SIG-M5 (cell line): ENCODE results near the gene GGA3.
A peak's percentile ranks its signal among the peaks of the same experiment; 100 is the strongest.

Experiments used
- DNase-seq: peaks from one replicate; lab custom pipeline; 2025; lab: John Stamatoyannopoulos, UW

Gene GGA3

GRCh38 chr17:75246404-75246803, 15.0 kb downstream of the GGA3 start:
- DNase-seq: no peak

GRCh38 chr17:75245011-75245410, 16.4 kb downstream of the GGA3 start:
- no peak for DNase-seq

GRCh38 chr17:75244133-75244866, 17.1 kb downstream of the GGA3 start:
- DNase-seq: no peak

- DNase-seq: no peak
Observed at GRCh38 chr17:75242461-75243042, 18.9 kb downstream of the GGA3 start.

GRCh38 chr17:75241996-75242460, 19.4 kb downstream of the GGA3 start:
- DNase-seq: no peak

- no peak for DNase-seq
Observed at GRCh38 chr17:75241502-75241901, 19.9 kb downstream of the GGA3 start.

GRCh38 chr17:75241143-75241430, 20.3 kb downstream of the GGA3 start:
- no peak for DNase-seq

- peak; percentile 33 for DNase-seq
Observed at GRCh38 chr17:75240394-75241142, 20.8 kb downstream of the GGA3 start.

- DNase-seq: no peak
Observed at GRCh38 chr17:75239778-75240393, 21.5 kb downstream of the GGA3 start.

- no peak for DNase-seq
Observed at GRCh38 chr17:75239214-75239613, 22.2 kb downstream of the GGA3 start.

GRCh38 chr17:75238684-75239191, 22.7 kb downstream of the GGA3 start:
- DNase-seq: no peak

GRCh38 chr17:75238020-75238580, 23.3 kb downstream of the GGA3 start:
- no peak for DNase-seq

- no peak for DNase-seq
Observed at GRCh38 chr17:75237100-75238014, 24.0 kb downstream of the GGA3 start.

- no peak for DNase-seq
Observed at GRCh38 chr17:75232786-75233185, 28.6 kb downstream of the GGA3 start.

GRCh38 chr17:75231741-75232464, 29.5 kb downstream of the GGA3 start:
- DNase-seq: no peak

- DNase-seq: no peak
Observed at GRCh38 chr17:75231071-75231470, 30.3 kb downstream of the GGA3 start.

- no peak for DNase-seq
Observed at GRCh38 chr17:75228847-75229246, 32.6 kb downstream of the GGA3 start.

GRCh38 chr17:75228305-75228704, 33.1 kb downstream of the GGA3 start:
- DNase-seq: peak; percentile 73

GRCh38 chr17:75227729-75228128, 33.7 kb downstream of the GGA3 start:
- DNase-seq: no peak

GRCh38 chr17:75225016-75225415, 36.4 kb downstream of the GGA3 start:
- DNase-seq: no peak
